OCI-LY1 (cell line): ENCODE results near the gene ADAMTS17.

Experiments used
- EZH2 ChIP-seq: fragments of 200-600 bp; sonication (generic), shearing (Covaris generic); IDR thresholded peaks from 2 replicates; pipeline ENCODE4 v1.8.0; 2017; ENCODE audit warnings: borderline replicate concordance, mixed run types, mild to moderate bottlenecking, antibody characterized with exemption, low read length, moderate library complexity, mixed read lengths
- TF ChIP-seq, protein P1 (sequence below): fragments of 200-600 bp; sonication (generic), shearing (Covaris generic); IDR thresholded peaks from 2 replicates; pipeline ENCODE4 v1.5.1; 2017; ENCODE audit warnings: mild to moderate bottlenecking, antibody characterized with exemption, low read length, moderate library complexity, mixed read lengths

DNA sequence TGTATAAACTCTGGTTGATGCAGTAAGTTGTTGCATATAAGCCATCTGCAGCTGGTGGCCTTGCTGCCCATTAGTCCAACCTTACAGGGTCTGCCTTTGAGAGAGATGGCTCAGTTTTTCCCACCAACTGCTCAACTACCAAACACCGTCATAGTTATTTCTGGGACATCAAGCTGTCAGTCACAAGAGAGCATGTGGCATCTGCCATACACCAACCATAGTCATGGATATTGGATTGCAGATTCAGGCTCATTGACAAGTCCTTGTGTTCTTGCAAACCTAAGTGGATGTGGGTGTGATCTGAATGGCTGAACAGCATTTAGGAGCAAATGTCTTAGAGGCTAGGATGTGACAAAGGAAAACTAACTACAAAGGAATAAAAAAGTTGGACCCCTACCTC, 137.6 kb downstream of the ADAMTS17 start:
- TF ChIP-seq, protein P1, sequence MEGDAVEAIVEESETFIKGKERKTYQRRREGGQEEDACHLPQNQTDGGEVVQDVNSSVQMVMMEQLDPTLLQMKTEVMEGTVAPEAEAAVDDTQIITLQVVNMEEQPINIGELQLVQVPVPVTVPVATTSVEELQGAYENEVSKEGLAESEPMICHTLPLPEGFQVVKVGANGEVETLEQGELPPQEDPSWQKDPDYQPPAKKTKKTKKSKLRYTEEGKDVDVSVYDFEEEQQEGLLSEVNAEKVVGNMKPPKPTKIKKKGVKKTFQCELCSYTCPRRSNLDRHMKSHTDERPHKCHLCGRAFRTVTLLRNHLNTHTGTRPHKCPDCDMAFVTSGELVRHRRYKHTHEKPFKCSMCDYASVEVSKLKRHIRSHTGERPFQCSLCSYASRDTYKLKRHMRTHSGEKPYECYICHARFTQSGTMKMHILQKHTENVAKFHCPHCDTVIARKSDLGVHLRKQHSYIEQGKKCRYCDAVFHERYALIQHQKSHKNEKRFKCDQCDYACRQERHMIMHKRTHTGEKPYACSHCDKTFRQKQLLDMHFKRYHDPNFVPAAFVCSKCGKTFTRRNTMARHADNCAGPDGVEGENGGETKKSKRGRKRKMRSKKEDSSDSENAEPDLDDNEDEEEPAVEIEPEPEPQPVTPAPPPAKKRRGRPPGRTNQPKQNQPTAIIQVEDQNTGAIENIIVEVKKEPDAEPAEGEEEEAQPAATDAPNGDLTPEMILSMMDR: no peak
- TF ChIP-seq EZH2: no peak
